Natural killer cell treated with Interleukin-12 subunit alpha and Interleukin-12 subunit beta and Interleukin-15 and Interleukin-18, amount 100 ng/mL, for 72 hours (primary cell): ENCODE results near the gene POLL. TPM values are rescaled to one million over a fixed set of nuclear protein-coding genes. Genes with fewer than 3 reads are reported as not detected.

ENCODE experiments used
- ATAC-seq, 2 donors: fragments of 150-1000 bp; cut with Tn5 transposase in 1 of 2; sonication (Bioruptor Pico), chemical (Tn5 transposase) in 1 of 2; 2 replicates each; pipeline ENCODE4 v1.10.0; 2021
- DNase-seq: peaks from one replicate; pipeline ENCODE4 v3.0.0; 2022; ENCODE audit warnings: low spot score
- H3K27ac Mint-ChIP-seq, 2 donors: 1 replicate in 1 of 2; 2 replicates in 1 of 2; pipeline ENCODE4 v1.8.0; 2022; ENCODE audit warnings: mixed read lengths in 2 of 2, mild to moderate bottlenecking in 1 of 2, moderate library complexity in 1 of 2
- H3K27me3 Mint-ChIP-seq, 2 donors: 1 replicate in 1 of 2; 2 replicates in 1 of 2; pipeline ENCODE4 v1.8.0; 2022; ENCODE audit warnings: mixed read lengths in 2 of 2
- H3K36me3 Mint-ChIP-seq: one replicate; pipeline ENCODE4 v1.8.0; 2022; ENCODE audit warnings: mixed read lengths
- H3K4me1 Mint-ChIP-seq, 2 donors: 1 replicate in 1 of 2; 2 replicates in 1 of 2; pipeline ENCODE4 v1.8.0; 2022; ENCODE audit warnings: low read depth in 2 of 2, mixed read lengths in 2 of 2, mild to moderate bottlenecking in 1 of 2
- H3K4me3 Mint-ChIP-seq: one replicate; pipeline ENCODE4 v1.8.0; 2022; ENCODE audit warnings: mixed read lengths
- H3K9me3 Mint-ChIP-seq: 2 replicates; pipeline ENCODE4 v1.8.0; 2022; ENCODE audit warnings: mixed read lengths
- total RNA-seq, 2 donors: library from RNA; stranded (reverse); gene quantifications; one replicate each; pipeline ENCODE4 v1.2.3, GENCODE V29; 2022

Gene POLL
- total RNA-seq, 2 donors from 2014 or later: 27.6 to 37.3 TPM

GRCh38 chr10:101550965-101551364, 37.1 kb downstream of the POLL start:
- peaks cover 9% of the 10 kb centered on the region for H3K36me3 Mint-ChIP-seq

GRCh38 chr10:101545898-101546297, 42.2 kb downstream of the POLL start:
- H3K4me1 Mint-ChIP-seq: no peaks in the 10 kb centered on the region
- no peak overlapping the region for H3K4me3 Mint-ChIP-seq
- no peaks in the 10 kb centered on the region for H3K9me3 Mint-ChIP-seq
- H3K27ac Mint-ChIP-seq: no peak overlapping the region
- no peaks in the 10 kb centered on the region for H3K27me3 Mint-ChIP-seq
- no peak for ATAC-seq
- DNase-seq: no peak
- peaks cover 5% of the 10 kb centered on the region for H3K36me3 Mint-ChIP-seq

More at GRCh38 chr10:101550965-101551364, 37.1 kb downstream of the POLL start:
- H3K27me3 Mint-ChIP-seq: no peaks in the 10 kb centered on the region
- H3K27ac Mint-ChIP-seq: no peak overlapping the region
- DNase-seq (no peak), ATAC-seq (peak in 1 of 2 donors; percentile 69)
- no peaks in the 10 kb centered on the region for H3K9me3 Mint-ChIP-seq
- no peaks in the 10 kb centered on the region for H3K4me1 Mint-ChIP-seq
- no peak overlapping the region for H3K4me3 Mint-ChIP-seq

- no peaks in the 10 kb centered on the region for H3K36me3 Mint-ChIP-seq
- H3K9me3 Mint-ChIP-seq: no peaks in the 10 kb centered on the region
- no peak overlapping the region for H3K27ac Mint-ChIP-seq
- H3K4me3 Mint-ChIP-seq: no peak overlapping the region
- no peaks in the 10 kb centered on the region for H3K4me1 Mint-ChIP-seq
- H3K27me3 Mint-ChIP-seq: no peaks in the 10 kb centered on the region
- ATAC-seq (no peak), DNase-seq (no peak)
These were observed 49.6 kb downstream of the POLL start for GRCh38 chr10:101538446-101538845.

GRCh38 chr10:101536800-101537199, 51.3 kb downstream of the POLL start:
- DNase-seq (no peak), ATAC-seq (no peak)
- H3K9me3 Mint-ChIP-seq: no peaks in the 10 kb centered on the region
- H3K36me3 Mint-ChIP-seq: no peaks in the 10 kb centered on the region
- H3K4me1 Mint-ChIP-seq: no peaks in the 10 kb centered on the region
- peak overlapping the region; percentile 4 to 6 for H3K27ac Mint-ChIP-seq
- no peaks in the 10 kb centered on the region for H3K27me3 Mint-ChIP-seq
- H3K4me3 Mint-ChIP-seq: no peak overlapping the region

- no peak for DNase-seq
- Mint-ChIP-seq H3K9me3 (no peaks in the 10 kb centered on the region), H3K4me1 (no peaks in the 10 kb centered on the region), H3K36me3 (no peaks in the 10 kb centered on the region), H3K27me3 (no peaks in the 10 kb centered on the region), H3K4me3 (no peak overlapping the region), H3K27ac (peak overlapping the region; percentile 4 to 6)
- no peak for ATAC-seq
These were observed 52.1 kb downstream of the POLL start for GRCh38 chr10:101535949-101536348.

GRCh38 chr10:101529725-101530553, 58.1 kb downstream of the POLL start:
- Mint-ChIP-seq H3K4me3 (no peak overlapping the region), H3K27ac (no peak overlapping the region), H3K36me3 (no peaks in the 10 kb centered on the region), H3K4me1 (no peaks in the 10 kb centered on the region), H3K9me3 (no peaks in the 10 kb centered on the region), H3K27me3 (no peaks in the 10 kb centered on the region)
- DNase-seq: no peak
- no peak for ATAC-seq

GRCh38 chr10:101529207-101529606, 58.9 kb downstream of the POLL start:
- ATAC-seq (no peak), DNase-seq (no peak)
- Mint-ChIP-seq H3K4me1 (no peaks in the 10 kb centered on the region), H3K27ac (no peak overlapping the region), H3K9me3 (no peaks in the 10 kb centered on the region), H3K4me3 (no peak overlapping the region), H3K27me3 (no peaks in the 10 kb centered on the region), H3K36me3 (no peaks in the 10 kb centered on the region)

Other genes starting within 250 kb of the POLL start
- 10 to 100 TPM; 13.5 to 16.6 TPM for gene BTRC, start 234.1 kb downstream of the POLL start, total RNA-seq
- 10 to 100 TPM in 1 of 2 donors, 1 to 10 TPM in 1; 8.2 to 11.2 TPM for gene DPCD, start 64 bp upstream of the POLL start, total RNA-seq
- 10 to 100 TPM; 45.5 to 52.3 TPM for gene FBXW4, start 106.9 kb upstream of the POLL start, total RNA-seq
- gene FGF8, start 187.9 kb upstream of the POLL start, total RNA-seq: not detected
- 100 to 1,000 TPM in 1 of 2 donors, 10 to 100 TPM in 1; 52.5 to 157 TPM for gene NPM3, start 195.2 kb upstream of the POLL start, total RNA-seq
- 100 to 1,000 TPM; 174 to 237 TPM for gene OGA, start 230.2 kb upstream of the POLL start, total RNA-seq